Epithelial cell of proximal tubule (primary cell): ENCODE measurements around the gene CACNA1D. TPM values are rescaled to one million over a fixed set of nuclear protein-coding genes. Genes with fewer than 3 reads are reported as not detected.

Experiments used
- DNase-seq: peaks from one replicate; pipeline ENCODE4 v3.0.0-alpha.2; 2011; ENCODE audit warnings: low read depth
- H3K4me3 ChIP-seq: 2 replicates; pipeline ENCODE4 v1.5.1; 2011; ENCODE audit warnings: low read depth, mild to moderate bottlenecking, low read length
- total RNA-seq: library from RNA; depleted of rRNA; stranded (reverse); fragments of >200 nt; gene quantifications from 2 replicates; pipeline ENCODE4 v1.2.3, GENCODE V29; 2015
- TF ChIP-seq, protein P1 (sequence below): conservative IDR thresholded peaks from 2 replicates; pipeline ENCODE4 v1.5.1; 2012; ENCODE audit warnings: low read depth, mild to moderate bottlenecking, low read length

CACNA1D gene
- total RNA-seq, 1 donor from 2014 or later: 1.9 TPM

DNA sequence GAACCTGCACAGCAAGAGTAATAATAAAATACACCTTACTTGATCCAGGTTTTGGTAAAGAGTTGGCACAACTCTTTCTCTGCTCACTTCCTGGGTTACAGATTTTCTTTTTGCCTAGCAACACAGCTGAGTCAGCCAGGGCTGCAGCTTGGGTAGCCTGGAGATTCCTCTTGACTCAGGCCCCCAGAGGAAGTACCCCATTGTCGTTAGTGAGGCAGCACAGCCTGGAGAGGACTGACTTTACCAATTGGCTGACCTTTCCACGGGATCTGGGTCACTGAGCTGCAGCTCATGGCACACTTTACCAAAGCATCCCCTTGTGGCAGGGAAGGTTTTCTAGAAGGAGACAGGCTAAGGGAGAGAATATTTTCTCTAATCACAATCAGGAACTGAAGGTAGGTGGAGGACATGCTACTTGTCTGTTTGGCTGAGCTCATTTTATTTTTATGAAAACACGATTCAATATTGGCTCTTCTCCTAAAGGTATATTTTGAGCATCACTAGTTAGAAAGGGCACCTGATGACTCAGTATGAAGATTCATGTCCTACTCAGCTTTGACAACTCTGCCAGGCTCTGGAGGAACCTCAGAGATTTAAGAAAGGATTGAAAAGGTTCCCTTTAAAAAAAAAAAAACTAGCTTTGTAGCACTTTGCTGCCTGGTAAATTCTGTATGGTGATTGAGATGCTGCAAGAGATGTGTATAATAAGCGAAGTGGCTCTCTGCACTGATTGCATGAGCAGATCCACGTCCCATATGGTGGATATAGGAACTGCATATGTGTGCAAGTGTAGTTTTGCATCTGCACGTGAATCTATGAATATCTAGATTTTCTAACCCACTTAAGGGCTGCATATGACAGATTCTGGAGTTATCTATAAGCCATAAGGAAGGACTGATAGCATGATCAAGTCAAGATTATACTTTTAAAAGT, 227.0 kb downstream of the CACNA1D start:
- DNase-seq: no peak

DNA sequence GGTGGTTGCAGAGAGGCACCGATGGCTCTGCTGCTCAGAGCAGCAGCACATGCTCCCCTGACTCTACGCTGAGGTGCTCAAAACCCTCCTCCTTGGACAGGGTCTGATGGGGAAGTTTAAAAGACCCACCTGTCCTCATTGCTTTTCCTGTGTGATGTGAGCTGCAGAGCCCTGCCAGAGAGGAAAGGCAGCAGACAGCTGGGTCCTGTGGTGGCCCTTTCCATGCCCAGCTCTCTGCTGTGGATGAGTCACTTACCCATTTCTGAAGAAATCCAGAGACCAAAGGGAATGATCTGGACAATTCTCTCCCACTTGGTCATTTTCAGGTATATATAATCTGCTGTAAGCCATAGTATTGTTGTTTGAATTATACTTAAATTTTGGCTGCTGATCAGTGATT, 230.2 kb downstream of the CACNA1D start:
- DNase-seq: no peak
- H3K4me3 ChIP-seq: no peak overlapping the region
- TF ChIP-seq, protein P1, sequence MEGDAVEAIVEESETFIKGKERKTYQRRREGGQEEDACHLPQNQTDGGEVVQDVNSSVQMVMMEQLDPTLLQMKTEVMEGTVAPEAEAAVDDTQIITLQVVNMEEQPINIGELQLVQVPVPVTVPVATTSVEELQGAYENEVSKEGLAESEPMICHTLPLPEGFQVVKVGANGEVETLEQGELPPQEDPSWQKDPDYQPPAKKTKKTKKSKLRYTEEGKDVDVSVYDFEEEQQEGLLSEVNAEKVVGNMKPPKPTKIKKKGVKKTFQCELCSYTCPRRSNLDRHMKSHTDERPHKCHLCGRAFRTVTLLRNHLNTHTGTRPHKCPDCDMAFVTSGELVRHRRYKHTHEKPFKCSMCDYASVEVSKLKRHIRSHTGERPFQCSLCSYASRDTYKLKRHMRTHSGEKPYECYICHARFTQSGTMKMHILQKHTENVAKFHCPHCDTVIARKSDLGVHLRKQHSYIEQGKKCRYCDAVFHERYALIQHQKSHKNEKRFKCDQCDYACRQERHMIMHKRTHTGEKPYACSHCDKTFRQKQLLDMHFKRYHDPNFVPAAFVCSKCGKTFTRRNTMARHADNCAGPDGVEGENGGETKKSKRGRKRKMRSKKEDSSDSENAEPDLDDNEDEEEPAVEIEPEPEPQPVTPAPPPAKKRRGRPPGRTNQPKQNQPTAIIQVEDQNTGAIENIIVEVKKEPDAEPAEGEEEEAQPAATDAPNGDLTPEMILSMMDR: no peak

More for the DNA sequence above, 227.0 kb downstream of the CACNA1D start:
- TF ChIP-seq, protein P1: peak; percentile 39
- H3K4me3 ChIP-seq: no peak overlapping the region

DNA sequence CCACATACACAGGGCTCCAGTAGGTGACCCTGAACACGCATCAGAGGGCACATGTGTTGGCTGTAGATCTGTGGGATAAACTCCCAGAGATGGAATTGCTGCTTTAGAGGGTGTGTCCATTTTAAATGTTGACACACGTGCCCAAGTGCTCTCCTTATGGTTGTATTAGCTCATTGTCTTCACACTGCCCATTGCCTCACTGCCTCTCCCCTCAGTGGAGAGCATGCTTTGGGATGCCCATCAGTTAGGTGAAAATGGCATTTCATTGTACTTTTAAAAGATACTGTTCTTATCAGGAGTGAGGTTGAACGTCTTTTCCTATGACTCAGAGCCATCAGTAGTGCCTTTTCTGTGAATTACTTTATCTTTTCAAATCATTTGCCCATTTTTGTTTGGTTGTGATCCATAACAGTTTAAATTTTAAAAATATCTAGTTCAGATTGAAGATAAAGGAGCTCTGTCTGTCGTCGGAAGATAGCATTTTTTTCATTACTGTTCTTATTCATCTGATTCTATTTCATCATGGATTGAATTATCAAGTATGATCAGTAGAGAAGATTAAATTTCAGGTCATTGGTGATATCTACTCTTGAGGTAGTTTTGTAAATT, 231.1 kb downstream of the CACNA1D start:
- TF ChIP-seq, protein P1: no peak
- no peak for DNase-seq
- H3K4me3 ChIP-seq: no peak overlapping the region

DNA sequence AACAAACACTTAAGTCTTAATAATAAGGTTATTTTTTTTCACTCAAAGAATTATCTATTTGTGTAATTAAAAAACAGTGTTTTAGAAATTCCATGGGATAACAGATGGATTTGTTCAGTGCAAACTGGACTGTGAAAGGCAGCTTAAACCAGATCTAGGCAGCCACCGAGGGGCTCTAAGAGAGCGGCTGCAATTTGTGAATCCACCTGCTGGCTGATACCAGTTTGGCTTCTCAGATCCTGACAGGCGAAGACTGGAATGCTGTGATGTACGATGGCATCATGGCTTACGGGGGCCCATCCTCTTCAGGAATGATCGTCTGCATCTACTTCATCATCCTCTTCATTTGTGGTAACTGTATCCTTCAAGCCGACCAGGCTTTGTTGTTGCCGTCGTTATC, 232.2 kb downstream of the CACNA1D start:
- DNase-seq: no peak
- TF ChIP-seq, protein P1: no peak
- no peak overlapping the region for H3K4me3 ChIP-seq

DNA sequence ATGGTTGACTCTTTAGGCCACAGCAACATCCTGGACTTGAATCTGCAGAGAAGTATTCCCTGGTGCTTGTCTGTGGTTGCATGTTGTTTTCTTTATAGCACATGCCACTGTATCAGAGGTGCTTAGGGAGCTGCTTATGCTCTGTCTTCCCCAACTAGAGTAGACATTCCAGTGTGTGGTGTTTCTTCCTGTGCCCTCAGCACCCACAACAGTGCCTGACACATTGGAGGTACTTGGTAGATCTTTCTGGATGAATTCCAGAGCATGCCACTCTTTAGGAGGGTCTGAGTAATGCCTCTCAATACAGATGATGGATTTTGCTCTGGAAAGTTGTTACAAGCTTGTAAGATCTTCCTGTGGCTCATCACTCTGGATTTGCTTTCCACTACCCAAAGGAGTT, 234.2 kb downstream of the CACNA1D start:
- H3K4me3 ChIP-seq: no peak overlapping the region
- DNase-seq: no peak
- TF ChIP-seq, protein P1: no peak

DNA sequence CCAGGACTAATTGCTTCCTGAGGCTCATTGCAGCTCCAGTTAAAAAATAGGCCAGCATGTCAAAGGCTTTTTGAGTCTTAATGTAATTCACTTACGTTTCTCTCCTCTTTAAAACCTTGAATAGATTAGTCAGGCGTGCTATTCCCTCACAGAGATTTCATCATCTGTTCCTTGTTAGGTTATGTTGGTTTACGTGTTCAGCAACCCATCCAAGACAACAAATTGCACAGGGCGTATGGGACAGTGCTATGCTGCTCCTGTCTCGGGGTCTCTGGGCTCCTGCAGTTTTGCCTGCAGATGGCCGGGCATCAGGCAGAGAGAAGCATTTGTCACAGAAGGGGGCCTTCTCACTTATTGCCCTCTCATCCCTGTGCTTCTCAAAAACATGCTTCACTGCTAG, 234.7 kb downstream of the CACNA1D start:
- TF ChIP-seq, protein P1: no peak
- H3K4me3 ChIP-seq: no peak overlapping the region
- no peak for DNase-seq
